NCI-H524 treated with DMSO at 0.1 percent for 48 hours (cell line): ENCODE data around the gene CLTCL1.

Source experiments
- DNase-seq: peaks from one replicate; lab custom pipeline; 2025; lab: John Stamatoyannopoulos, UW

Gene CLTCL1

GRCh38 chr22:19195796-19196731, 95.5 kb downstream of the CLTCL1 start:
- no peak for DNase-seq

DNA sequence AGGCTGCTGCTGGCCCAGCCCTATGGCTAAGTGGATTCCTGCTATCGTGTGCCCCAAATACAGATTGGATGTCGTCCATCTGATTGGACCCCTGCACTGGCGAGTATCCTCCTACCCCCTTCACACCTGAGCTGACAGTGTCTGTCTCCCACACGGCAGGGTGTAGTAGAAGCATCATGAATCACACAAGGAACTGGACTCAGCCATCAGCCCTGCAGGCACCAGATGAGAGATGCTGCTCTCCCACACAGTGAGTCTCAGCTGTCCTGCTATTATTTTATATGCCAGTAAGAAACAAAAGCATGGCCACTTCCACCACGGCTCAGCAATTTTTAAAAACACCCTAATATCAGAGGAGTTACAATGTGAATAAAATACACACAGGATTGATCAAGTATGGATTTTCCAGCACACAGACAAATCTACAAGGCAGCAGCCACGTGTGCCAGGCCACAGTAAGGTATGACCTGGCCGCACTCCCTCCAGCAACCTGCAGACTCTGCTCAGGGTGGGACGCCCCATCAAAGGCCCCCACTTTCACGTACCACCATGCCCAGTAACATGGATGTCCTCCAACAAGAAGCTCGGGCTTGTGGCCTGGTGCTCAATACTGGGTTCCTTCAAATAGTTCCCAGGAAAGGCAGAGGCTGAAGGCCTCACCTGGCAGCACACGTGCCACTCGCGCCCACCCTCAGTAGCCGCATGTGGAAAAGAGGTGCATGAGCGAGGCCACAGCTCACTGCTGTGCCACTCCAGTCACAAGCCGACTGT, 96.6 kb downstream of the CLTCL1 start:
- no peak for DNase-seq

GRCh38 chr22:19193879-19194278, 97.6 kb downstream of the CLTCL1 start:
- no peak for DNase-seq

- no peak for DNase-seq
Measured at GRCh38 chr22:19187716-19188563, 103.6 kb downstream of the CLTCL1 start.

DNA sequence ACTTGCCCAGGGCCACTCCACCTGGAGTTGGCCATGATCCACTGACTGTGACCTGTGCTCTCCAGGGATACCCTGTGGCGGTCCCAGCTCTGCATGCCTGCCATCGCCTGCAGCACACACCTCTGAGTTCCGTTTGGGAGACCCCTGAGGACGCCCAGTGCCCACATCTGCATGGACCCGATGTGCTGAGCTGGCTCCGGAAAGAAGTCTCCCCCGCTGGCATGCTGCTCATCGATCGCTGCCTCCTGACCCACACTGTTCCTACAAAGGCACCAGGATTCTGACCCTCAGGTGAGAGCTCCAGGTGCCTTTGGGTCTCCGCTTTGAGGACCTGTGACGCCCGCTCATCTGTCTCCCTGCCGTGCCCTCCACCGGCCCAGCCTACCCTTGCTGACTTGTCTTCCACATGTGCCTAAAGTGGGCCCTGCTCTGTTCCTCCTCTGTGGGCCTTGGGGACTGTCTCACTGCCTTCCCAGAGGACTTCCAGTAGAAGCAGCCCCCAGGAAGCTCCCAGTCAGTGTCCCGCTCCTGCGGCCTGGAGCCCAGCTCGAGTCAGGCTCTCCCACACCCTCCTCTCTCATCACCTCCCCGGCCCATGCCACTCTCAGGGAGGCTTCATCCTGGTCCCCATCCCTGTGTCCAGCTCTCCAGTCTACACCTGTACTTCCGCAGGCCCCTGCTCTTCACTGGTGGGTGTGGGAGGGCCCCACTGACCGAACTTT, 107.1 kb downstream of the CLTCL1 start:
- no peak for DNase-seq

GRCh38 chr22:19183216-19183615, 108.3 kb downstream of the CLTCL1 start:
- DNase-seq: no peak

- DNase-seq: no peak
Measured at GRCh38 chr22:19182472-19183157, 108.9 kb downstream of the CLTCL1 start.

- no peak for DNase-seq
Measured at GRCh38 chr22:19181786-19182471, 109.6 kb downstream of the CLTCL1 start.

DNA sequence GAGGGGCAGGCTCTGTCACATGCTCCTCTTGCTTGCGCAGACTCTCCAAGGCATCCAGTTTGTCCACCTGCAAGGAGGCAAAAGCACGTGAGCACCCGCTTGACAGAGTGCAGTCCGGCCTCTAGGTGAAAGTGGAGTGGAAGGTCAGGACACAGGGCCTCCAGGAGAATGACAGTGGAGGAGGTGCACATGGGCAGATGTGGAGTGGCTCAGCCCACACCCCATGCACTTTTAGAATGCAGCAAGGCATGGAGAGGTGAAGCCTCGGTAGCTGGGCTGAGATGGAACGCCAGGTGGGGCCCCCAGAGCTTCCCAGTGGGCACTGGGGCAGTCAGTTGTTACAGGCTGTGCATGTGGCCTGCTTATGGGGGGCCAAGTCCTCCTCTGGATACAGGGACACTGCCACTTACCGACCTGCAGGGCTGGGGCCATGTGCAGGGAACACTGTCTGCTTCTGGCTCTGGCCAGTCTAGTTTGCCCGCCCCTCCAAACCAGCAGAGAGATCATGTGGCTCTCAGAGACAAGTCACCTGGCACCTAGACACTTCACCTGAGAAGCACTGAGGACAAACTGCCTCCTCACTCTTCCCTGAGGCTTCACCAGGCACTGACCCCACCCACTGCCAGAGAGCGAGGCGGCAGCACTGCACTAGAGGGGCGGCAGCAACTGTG, 110.6 kb downstream of the CLTCL1 start:
- no peak for DNase-seq

- DNase-seq: no peak
Measured at GRCh38 chr22:19180234-19180633, 111.3 kb downstream of the CLTCL1 start.

DNA sequence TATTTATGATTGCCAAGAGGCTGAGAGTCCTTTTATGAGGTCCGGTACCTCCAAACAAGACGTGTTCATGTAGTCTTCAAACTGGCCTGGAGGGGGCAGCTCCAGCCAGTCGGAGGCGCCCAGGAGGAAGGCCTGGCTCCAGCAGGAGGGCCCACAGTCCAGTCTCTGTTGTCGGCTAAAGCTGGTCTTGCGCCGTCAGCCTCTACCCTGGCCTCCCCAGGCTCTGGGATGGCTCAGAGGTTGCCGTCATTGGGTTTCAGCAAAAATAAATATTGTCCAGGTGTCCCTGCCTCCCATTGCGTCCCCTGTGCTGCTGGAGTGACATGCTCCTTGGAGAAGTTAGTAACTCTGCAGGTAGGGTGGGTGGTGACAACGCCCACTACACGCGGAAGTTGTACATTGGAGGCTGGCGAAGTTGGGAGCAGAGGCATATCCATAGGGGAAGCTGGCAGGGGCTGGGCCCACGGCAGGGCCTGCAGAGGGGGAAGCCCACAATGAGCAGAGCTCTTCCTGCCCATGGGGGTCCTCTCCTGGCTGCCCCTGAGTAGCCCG, 111.9 kb downstream of the CLTCL1 start:
- peak; percentile 26 for DNase-seq

GRCh38 chr22:19178657-19179496, 112.6 kb downstream of the CLTCL1 start, which contains the start of gene SLC25A1:
SLC25A1 (minus strand) TSS chr22:19178736; CDS start chr22:19178673, 63 bp downstream.
- peak; percentile 9 for DNase-seq

- no peak for DNase-seq
Measured at GRCh38 chr22:19178065-19178656, 113.4 kb downstream of the CLTCL1 start.

GRCh38 chr22:19177164-19178064, 114.1 kb downstream of the CLTCL1 start:
- no peak for DNase-seq

GRCh38 chr22:19176732-19177131, 114.8 kb downstream of the CLTCL1 start:
- DNase-seq: no peak

- no peak for DNase-seq
Measured at GRCh38 chr22:19176175-19176643, 115.3 kb downstream of the CLTCL1 start.
